HUES64 (cell line): Measurements from ENCODE around the gene KPNB1.

Source experiments
- H3K27ac ChIP-seq: 2 replicates; pipeline ENCODE4 v1.7.0; 2013; ENCODE audit warnings: low read depth, low read length, inconsistent platforms
- H3K27me3 ChIP-seq: 2 replicates; pipeline ENCODE4 v1.6.1; 2013; ENCODE audit warnings: mild to moderate bottlenecking, low read length; ENCODE audit not compliant: insufficient read depth
- H3K36me3 ChIP-seq: 2 replicates; pipeline ENCODE4 v1.6.1; 2013; ENCODE audit warnings: mild to moderate bottlenecking, low read length; ENCODE audit not compliant: insufficient read depth
- H3K4me1 ChIP-seq: 2 replicates; pipeline ENCODE4 v1.6.1; 2013; ENCODE audit warnings: mild to moderate bottlenecking, low read length, moderate library complexity; ENCODE audit not compliant: insufficient read depth
- H3K4me3 ChIP-seq: 2 replicates; pipeline ENCODE4 v1.5.1; 2013; ENCODE audit warnings: mild to moderate bottlenecking, low read length, moderate library complexity
- H3K9ac ChIP-seq: 2 replicates; pipeline ENCODE4 v1.6.1; 2013; ENCODE audit warnings: mild to moderate bottlenecking, low read depth, low read length
- H3K9me3 ChIP-seq: 2 replicates; pipeline ENCODE4 v1.6.1; 2013; ENCODE audit warnings: low read depth, low read length; ENCODE audit not compliant: insufficient read depth
- WGBS: fragments of 150-250, 120-280 bp; methylation state at CpG from one replicate; pipeline ENCODE4 v1.1.7; 2013; ENCODE audit warnings: missing lambda C conversion rate; 5-methylcytosine and 5-hydroxymethylcytosine counted together

KPNB1 gene

DNA sequence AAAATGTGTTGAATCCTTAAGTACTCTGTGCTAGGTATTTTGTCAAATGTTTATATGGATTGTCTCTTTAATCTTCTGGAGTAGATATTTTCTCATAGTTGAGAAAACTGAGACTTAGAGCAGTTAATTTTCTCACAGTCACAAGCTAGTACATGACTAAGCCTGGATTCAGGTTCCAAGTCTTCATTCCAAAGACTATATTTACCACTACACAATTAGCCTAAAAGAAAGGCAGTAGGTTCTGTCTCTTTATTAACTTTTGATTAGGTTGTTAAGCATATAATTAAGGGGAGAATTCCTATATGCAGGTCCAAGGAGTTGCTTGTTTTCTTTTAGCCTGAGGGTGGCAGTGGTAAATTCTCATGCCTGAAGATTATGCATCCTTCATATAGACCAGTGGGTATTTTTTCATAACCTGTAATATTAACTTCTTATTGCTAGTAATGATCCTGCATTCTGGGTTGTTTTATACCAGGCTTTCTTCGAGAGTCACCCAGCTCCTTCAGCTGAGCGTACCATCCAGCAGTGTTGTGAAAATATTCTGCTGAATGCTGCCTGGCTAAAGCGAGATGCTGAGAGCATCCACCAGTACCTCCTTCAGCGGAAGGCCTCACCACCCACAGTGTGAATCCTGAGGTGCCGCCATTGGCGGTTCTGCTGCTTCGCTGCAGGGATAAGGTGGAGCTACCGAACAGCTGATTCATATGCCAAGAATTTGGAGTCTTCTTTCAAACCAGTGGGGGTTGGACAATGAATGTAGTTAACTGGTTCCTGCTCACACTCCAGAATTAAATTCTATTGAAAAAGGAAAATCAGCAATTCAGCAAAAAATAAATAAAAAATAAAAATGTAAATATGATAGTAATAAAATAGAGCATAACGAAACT lies 28.2 kb upstream of the KPNB1 start:
- 42% methylated on average over 9 of the region's 9 CpGs for WGBS
- Histone ChIP-seq H3K9me3 (no peaks in the 10 kb centered on the region), H3K4me1 (peaks cover 23% of the 10 kb centered on the region), H3K4me3 (peak overlapping the region; percentile 5; the same call in 1 of the 2 replicates), H3K27ac (peak overlapping the region; percentile 74), H3K9ac (peak overlapping the region; percentile 33; the same call in 1 of the 2 replicates), H3K36me3 (peaks cover 73% of the 10 kb centered on the region), H3K27me3 (no peaks in the 10 kb centered on the region)

GRCh38 chr17:47622180-47622549 lies 27.6 kb upstream of the KPNB1 start:
- H3K27ac ChIP-seq, result peak overlapping the region; percentile 74
- peak overlapping the region; percentile 5; the same call in 1 of the 2 replicates for H3K4me3 ChIP-seq
- no peaks in the 10 kb centered on the region for H3K9me3 ChIP-seq
- peak overlapping the region; percentile 33; the same call in 1 of the 2 replicates for H3K9ac ChIP-seq
- no peaks in the 10 kb centered on the region for H3K27me3 ChIP-seq
- peaks cover 23% of the 10 kb centered on the region for H3K4me1 ChIP-seq
- 74% methylated on average over 2 of the region's 2 CpGs for WGBS
- H3K36me3 ChIP-seq, result peaks cover 66% of the 10 kb centered on the region

GRCh38 chr17:47624727-47625068 lies 25.0 kb upstream of the KPNB1 start:
- 38% methylated on average over 1 of the region's 1 CpG for WGBS

GRCh38 chr17:47628014-47628566 lies 21.6 kb upstream of the KPNB1 start:
- WGBS, result 95% methylated on average over 8 of the region's 8 CpGs
- Histone ChIP-seq H3K9me3 (no peaks in the 10 kb centered on the region), H3K4me3 (no peak overlapping the region), H3K27ac (no peak overlapping the region), H3K36me3 (peaks cover 8% of the 10 kb centered on the region), H3K9ac (no peak overlapping the region), H3K27me3 (no peaks in the 10 kb centered on the region), H3K4me1 (peaks cover 2% of the 10 kb centered on the region; the same call in 1 of the 2 replicates)

More at GRCh38 chr17:47624727-47625068, 25.0 kb upstream of the KPNB1 start:
- Histone ChIP-seq H3K4me3 (no peak overlapping the region), H3K36me3 (peaks cover 41% of the 10 kb centered on the region), H3K27ac (no peak overlapping the region), H3K9me3 (no peaks in the 10 kb centered on the region), H3K27me3 (no peaks in the 10 kb centered on the region), H3K4me1 (peaks cover 23% of the 10 kb centered on the region), H3K9ac (no peak overlapping the region)

GRCh38 chr17:47629826-47630225 lies 19.9 kb upstream of the KPNB1 start:
- Histone ChIP-seq H3K4me1 (no peaks in the 10 kb centered on the region), H3K36me3 (peaks cover 4% of the 10 kb centered on the region; the same call in 1 of the 2 replicates), H3K27me3 (no peaks in the 10 kb centered on the region), H3K9me3 (no peaks in the 10 kb centered on the region), H3K4me3 (no peak overlapping the region), H3K9ac (no peak overlapping the region), H3K27ac (no peak overlapping the region)
- WGBS, result 81% methylated on average over 5 of the region's 5 CpGs

GRCh38 chr17:47630614-47631013 lies 19.1 kb upstream of the KPNB1 start:
- Histone ChIP-seq H3K4me1 (no peaks in the 10 kb centered on the region), H3K27me3 (no peaks in the 10 kb centered on the region), H3K36me3 (peaks cover 4% of the 10 kb centered on the region; the same call in 1 of the 2 replicates), H3K4me3 (no peak overlapping the region), H3K9ac (no peak overlapping the region), H3K27ac (no peak overlapping the region), H3K9me3 (no peaks in the 10 kb centered on the region)
- 85% methylated on average over 2 of the region's 2 CpGs for WGBS

GRCh38 chr17:47632991-47633390 lies 16.7 kb upstream of the KPNB1 start:
- no peaks in the 10 kb centered on the region for H3K9me3 ChIP-seq
- peaks cover 16% of the 10 kb centered on the region for H3K36me3 ChIP-seq
- WGBS, result 96% methylated on average over 3 of the region's 3 CpGs
- no peaks in the 10 kb centered on the region for H3K4me1 ChIP-seq
- no peak overlapping the region for H3K27ac ChIP-seq
- no peaks in the 10 kb centered on the region for H3K27me3 ChIP-seq
- no peak overlapping the region for H3K9ac ChIP-seq
- H3K4me3 ChIP-seq, result no peak overlapping the region

DNA sequence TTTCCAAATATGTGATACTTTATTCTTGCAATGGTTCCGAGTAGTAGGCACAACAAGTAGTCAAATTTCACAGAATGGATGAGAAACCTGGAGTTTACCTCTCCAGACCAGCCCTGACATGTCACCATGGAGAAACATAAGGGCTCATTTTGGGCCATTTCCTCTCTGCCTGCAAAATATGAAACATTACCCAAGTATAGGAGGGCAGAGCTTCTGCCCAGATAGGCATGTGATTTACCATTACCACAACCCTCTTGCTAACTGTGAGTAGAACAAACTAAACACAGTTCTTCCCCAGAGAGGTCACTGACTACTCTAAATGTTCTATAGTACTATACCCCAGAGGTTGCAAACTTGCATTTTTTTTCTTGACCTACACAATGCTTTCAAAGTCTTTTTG lies 15.7 kb upstream of the KPNB1 start:
- Histone ChIP-seq H3K27ac (no peak overlapping the region), H3K36me3 (peaks cover 16% of the 10 kb centered on the region), H3K27me3 (no peaks in the 10 kb centered on the region), H3K9me3 (no peaks in the 10 kb centered on the region), H3K9ac (no peak overlapping the region), H3K4me3 (no peak overlapping the region), H3K4me1 (no peaks in the 10 kb centered on the region)
- WGBS, result 92% methylated on average over 1 of the region's 1 CpG

- Histone ChIP-seq H3K4me1 (no peaks in the 10 kb centered on the region), H3K36me3 (peaks cover 16% of the 10 kb centered on the region), H3K27me3 (no peaks in the 10 kb centered on the region), H3K9ac (no peak overlapping the region), H3K27ac (no peak overlapping the region), H3K4me3 (no peak overlapping the region), H3K9me3 (no peaks in the 10 kb centered on the region)
- 92% methylated on average over 1 of the region's 3 CpGs for WGBS
Observed at GRCh38 chr17:47634870-47635269, 14.8 kb upstream of the KPNB1 start.

GRCh38 chr17:47635734-47636133 lies 14.0 kb upstream of the KPNB1 start:
- Histone ChIP-seq H3K9me3 (no peaks in the 10 kb centered on the region), H3K36me3 (peaks cover 16% of the 10 kb centered on the region), H3K27me3 (no peaks in the 10 kb centered on the region), H3K27ac (no peak overlapping the region), H3K4me1 (no peaks in the 10 kb centered on the region), H3K4me3 (no peak overlapping the region), H3K9ac (no peak overlapping the region)
- WGBS, result 93% methylated on average over 3 of the region's 3 CpGs

- H3K9ac ChIP-seq, result no peak overlapping the region
- H3K27me3 ChIP-seq, result no peaks in the 10 kb centered on the region
- H3K4me1 ChIP-seq, result no peaks in the 10 kb centered on the region
- H3K36me3 ChIP-seq, result peaks cover 16% of the 10 kb centered on the region
- WGBS, result 100% methylated on average over 2 of the region's 2 CpGs
- H3K27ac ChIP-seq, result no peak overlapping the region
- no peak overlapping the region for H3K4me3 ChIP-seq
- no peaks in the 10 kb centered on the region for H3K9me3 ChIP-seq
Observed at GRCh38 chr17:47636273-47637030, 13.3 kb upstream of the KPNB1 start.
